NCI-H2029 (cell line): Measurements from ENCODE around the gene GABRG3.

ENCODE experiments used
- DNase-seq: peaks from one replicate; lab custom pipeline; 2025; lab: John Stamatoyannopoulos, UW

Gene GABRG3

GRCh38 chr15:27249046-27249759 is 278.2 kb downstream of the GABRG3 start:
- DNase-seq: no peak

GRCh38 chr15:27249760-27250109 is 278.8 kb downstream of the GABRG3 start:
- no peak for DNase-seq

GRCh38 chr15:27250223-27250622 is 279.2 kb downstream of the GABRG3 start:
- peak; percentile 88 for DNase-seq

GRCh38 chr15:27254055-27254454 is 283.1 kb downstream of the GABRG3 start:
- no peak for DNase-seq

- DNase-seq: no peak
Observed at GRCh38 chr15:27254801-27255200, 283.8 kb downstream of the GABRG3 start.

GRCh38 chr15:27256446-27256845 is 285.5 kb downstream of the GABRG3 start:
- no peak for DNase-seq

GRCh38 chr15:27258287-27258686 is 287.3 kb downstream of the GABRG3 start:
- DNase-seq: no peak

GRCh38 chr15:27260523-27260922 is 289.5 kb downstream of the GABRG3 start:
- DNase-seq: peak; percentile 65

GRCh38 chr15:27268923-27269322 is 297.9 kb downstream of the GABRG3 start:
- DNase-seq: no peak

- DNase-seq: peak; percentile 64
Observed at GRCh38 chr15:27271258-27271657, 300.3 kb downstream of the GABRG3 start.

GRCh38 chr15:27272427-27272826 is 301.4 kb downstream of the GABRG3 start:
- no peak for DNase-seq

GRCh38 chr15:27273506-27273905 is 302.5 kb downstream of the GABRG3 start:
- DNase-seq: no peak

- DNase-seq: no peak
Observed at GRCh38 chr15:27278761-27279160, 307.8 kb downstream of the GABRG3 start.

- DNase-seq: no peak
Observed at GRCh38 chr15:27292641-27293040, 321.7 kb downstream of the GABRG3 start.

GRCh38 chr15:27293607-27294006 is 322.6 kb downstream of the GABRG3 start:
- no peak for DNase-seq

- no peak for DNase-seq
Observed at GRCh38 chr15:27317736-27318135, 346.8 kb downstream of the GABRG3 start.

- no peak for DNase-seq
Observed at GRCh38 chr15:27323801-27324200, 352.8 kb downstream of the GABRG3 start.

- DNase-seq: no peak
Observed at GRCh38 chr15:27324886-27325615, 354.1 kb downstream of the GABRG3 start.

GRCh38 chr15:27327467-27328025 is 356.6 kb downstream of the GABRG3 start:
- no peak for DNase-seq

- DNase-seq: no peak
Observed at GRCh38 chr15:27328186-27328585, 357.2 kb downstream of the GABRG3 start.

GRCh38 chr15:27328608-27329007 is 357.6 kb downstream of the GABRG3 start:
- no peak for DNase-seq

GRCh38 chr15:27330326-27330725 is 359.3 kb downstream of the GABRG3 start:
- DNase-seq: no peak

GRCh38 chr15:27336676-27337075 is 365.7 kb downstream of the GABRG3 start:
- DNase-seq: no peak
